GM13976 (cell line): ENCODE measurements around the gene LAG3.

ENCODE experiments used
- DNase-seq: peaks from one replicate; pipeline ENCODE4 v3.0.0; 2012; ENCODE audit warnings: low spot score
- CTCF ChIP-seq: IDR thresholded peaks from 2 replicates; pipeline ENCODE4 v1.5.1; 2012; ENCODE audit warnings: borderline replicate concordance, mild to moderate bottlenecking; ENCODE audit not compliant: insufficient read depth; ENCODE audit errors: extremely low read depth, missing control alignments, control extremely low read depth
- in situ Hi-C: fragments of 300-500 bp; cut with MboI; formaldehyde crosslinking; loops from one replicate; pipeline ENCODE4 v1.12.0; 2022; ENCODE audit warnings: low sequenced_read_pairs, mixed read lengths, inconsistent platforms; ENCODE audit not compliant: unreplicated experiment

Gene LAG3

GRCh38 chr12:6825398-6826124 is 53.2 kb downstream of the LAG3 start:
- in situ Hi-C loops, result loop anchor here (10.0 kb wide), 1 partner anchor 71 kb away; the partner anchor contains the start of gene MLF2
- DNase-seq, result peak; percentile 94
- TF ChIP-seq CTCF, result peak; percentile 91

GRCh38 chr12:6826125-6826733 is 53.9 kb downstream of the LAG3 start:
- in situ Hi-C loops, result loop anchor here (10.0 kb wide), 1 partner anchor 71 kb away; the partner anchor contains the start of gene MLF2
- TF ChIP-seq CTCF, result no peak
- DNase-seq, result no peak

- DNase-seq, result no peak
- in situ Hi-C loops, result loop anchor here (10.0 kb wide), 1 partner anchor 72 kb away; the partner anchor contains the start of gene MLF2
- no peak for TF ChIP-seq CTCF
Measured at GRCh38 chr12:6826734-6827436, 54.6 kb downstream of the LAG3 start.

- in situ Hi-C loops, result loop anchor here (10.0 kb wide), 1 partner anchor 73 kb away; the partner anchor contains the start of gene MLF2
Measured at GRCh38 chr12:6827437-6827911, 55.2 kb downstream of the LAG3 start.

More at GRCh38 chr12:6827437-6827911, 55.2 kb downstream of the LAG3 start:
- peak; percentile 68 for DNase-seq
- no peak for TF ChIP-seq CTCF
